GM12872 (cell line): ENCODE measurements around the gene TMEM80.

Experiments used
- TF ChIP-seq, protein P1 (sequence below): IDR thresholded peaks from 3 replicates; pipeline ENCODE4 v1.5.1; 2011; ENCODE audit warnings: low read depth, mild to moderate bottlenecking, low read length, moderate library complexity; ENCODE audit not compliant: insufficient read depth

TMEM80 gene

DNA sequence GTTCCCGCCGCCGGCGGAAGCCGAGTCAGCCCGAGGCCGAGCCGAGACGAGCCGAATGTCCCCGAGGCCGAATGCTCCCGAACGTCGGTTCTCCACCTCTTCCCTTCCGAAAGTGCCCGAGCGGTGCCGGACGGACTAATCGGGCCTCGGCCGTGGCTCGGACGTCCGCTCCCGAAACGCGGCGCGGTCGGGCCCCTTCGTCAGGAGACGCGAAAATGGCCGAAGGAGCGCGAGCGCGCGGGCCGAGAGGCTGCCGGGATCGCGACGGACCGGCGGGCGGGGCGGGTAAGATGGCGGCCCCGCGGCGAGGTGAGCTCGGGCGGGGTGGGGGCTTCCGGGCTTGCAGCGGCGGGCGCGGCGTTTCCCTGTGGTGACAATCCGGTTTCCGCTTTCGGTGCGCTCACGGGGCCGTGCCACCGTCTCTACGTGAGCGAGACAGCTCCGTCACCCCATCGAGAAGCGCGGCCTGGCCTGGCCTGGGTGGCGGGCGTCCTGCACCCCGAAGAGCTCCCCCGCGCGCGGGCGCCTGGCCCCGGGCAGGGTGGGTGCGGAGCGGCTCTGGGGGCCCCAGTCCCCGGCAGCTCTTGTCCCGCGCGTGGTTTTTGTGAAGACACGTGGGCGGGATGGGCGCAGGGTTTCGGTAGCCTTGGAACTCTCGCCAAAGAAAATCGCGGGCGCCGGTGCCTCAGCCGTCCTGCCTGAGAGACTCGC lies at the start of gene TMEM80:
Gene TMEM80 (plus strand): TSS at position 279 of the 711 bp plus-strand sequence. CDS start 12 bp downstream, at position 291.
- TF ChIP-seq, protein P1, sequence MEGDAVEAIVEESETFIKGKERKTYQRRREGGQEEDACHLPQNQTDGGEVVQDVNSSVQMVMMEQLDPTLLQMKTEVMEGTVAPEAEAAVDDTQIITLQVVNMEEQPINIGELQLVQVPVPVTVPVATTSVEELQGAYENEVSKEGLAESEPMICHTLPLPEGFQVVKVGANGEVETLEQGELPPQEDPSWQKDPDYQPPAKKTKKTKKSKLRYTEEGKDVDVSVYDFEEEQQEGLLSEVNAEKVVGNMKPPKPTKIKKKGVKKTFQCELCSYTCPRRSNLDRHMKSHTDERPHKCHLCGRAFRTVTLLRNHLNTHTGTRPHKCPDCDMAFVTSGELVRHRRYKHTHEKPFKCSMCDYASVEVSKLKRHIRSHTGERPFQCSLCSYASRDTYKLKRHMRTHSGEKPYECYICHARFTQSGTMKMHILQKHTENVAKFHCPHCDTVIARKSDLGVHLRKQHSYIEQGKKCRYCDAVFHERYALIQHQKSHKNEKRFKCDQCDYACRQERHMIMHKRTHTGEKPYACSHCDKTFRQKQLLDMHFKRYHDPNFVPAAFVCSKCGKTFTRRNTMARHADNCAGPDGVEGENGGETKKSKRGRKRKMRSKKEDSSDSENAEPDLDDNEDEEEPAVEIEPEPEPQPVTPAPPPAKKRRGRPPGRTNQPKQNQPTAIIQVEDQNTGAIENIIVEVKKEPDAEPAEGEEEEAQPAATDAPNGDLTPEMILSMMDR: no peak

DNA sequence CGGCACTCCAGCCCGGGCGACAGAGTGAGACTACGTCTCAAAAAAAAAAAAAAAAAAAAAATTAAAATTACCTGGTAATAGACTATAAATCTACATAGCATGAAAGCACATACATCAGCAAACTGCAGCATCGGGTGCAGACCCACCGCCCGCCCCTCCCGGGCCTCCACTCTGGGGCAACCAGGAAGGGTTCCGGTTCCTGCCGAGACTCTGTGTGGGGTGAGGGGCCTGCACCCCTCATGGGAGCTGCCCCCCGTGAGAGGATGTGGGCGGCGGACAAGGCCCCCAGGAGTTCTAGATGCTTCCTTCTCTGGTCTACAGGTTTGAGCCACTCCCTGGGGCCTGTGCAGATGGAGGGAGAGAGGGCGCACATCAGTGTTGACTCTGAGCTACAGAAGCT lies 49.4 kb upstream of the TMEM80 start:
- TF ChIP-seq, protein P1: no peak

DNA sequence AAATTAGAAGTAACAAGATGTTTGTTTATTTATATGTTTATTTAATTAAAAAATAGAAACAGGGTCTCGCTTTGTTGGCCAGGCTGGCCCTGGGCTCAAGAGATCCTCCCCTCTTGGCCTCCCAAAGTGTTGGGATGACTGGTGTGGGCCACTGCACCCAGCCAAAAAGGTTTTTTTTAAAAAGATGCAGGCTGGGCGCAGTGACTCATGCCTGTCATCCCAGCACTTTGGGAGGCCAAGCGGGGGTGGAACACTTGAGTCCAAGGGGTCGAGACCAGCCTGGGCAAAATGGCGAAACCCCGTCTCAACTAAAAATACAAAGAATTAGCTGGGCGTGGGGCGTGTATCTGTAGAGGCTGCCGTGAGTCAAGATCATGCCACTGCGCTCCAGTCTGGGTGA lies 45.1 kb upstream of the TMEM80 start:
- TF ChIP-seq, protein P1: no peak

DNA sequence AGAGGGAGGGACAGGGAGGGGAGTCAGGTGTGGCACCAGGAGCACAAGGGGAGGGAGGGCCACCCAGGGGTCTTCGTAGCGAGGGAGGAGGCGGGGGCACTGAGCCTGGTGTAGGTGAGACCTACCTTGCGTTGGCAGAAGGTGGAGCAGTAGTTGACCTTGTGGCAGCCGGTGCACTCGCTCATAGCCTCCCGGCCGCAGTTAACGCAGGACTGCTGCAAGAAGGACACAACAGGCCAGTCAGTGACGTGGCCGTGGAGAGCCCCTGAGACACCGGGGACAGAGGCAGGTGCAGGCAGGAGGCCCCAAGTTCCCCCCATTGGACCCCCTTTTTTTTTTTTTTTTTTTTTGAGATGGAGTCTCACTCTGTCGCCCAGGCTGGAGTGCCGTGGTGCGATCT lies 41.8 kb upstream of the TMEM80 start:
- TF ChIP-seq, protein P1: no peak

DNA sequence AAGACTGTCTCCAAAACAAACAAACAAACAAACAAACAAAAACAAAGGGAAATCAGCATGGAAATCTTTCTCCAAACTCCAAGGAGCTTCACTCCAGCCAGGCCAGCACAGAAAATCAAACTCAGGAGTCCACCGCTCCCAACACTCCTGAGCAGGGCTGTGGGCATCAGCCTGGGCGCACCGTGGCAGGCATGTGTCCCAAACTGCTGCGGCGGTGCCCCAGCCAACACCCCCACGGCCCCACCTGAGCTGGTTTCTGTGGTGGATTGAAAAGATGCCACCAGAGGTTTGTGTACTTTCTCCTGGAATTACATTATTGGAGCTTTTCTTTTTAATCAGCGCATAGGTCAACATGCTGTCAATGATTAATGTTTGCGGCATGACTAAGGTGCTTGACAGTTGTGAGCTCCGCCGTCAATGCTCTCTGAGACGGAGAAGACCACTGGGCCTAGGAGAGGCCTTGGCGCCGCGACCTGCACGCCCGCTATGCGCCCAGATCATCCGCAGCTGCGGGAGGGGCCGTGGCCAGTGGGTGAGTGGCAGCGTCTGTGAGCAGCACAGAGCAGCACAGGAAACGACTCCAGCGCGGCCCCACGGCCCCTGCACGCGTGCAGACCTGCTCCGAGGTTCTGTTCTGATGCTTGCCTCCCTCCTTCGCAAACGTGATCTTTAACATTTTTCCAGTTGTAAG lies 40.4 kb upstream of the TMEM80 start:
- TF ChIP-seq, protein P1: no peak

DNA sequence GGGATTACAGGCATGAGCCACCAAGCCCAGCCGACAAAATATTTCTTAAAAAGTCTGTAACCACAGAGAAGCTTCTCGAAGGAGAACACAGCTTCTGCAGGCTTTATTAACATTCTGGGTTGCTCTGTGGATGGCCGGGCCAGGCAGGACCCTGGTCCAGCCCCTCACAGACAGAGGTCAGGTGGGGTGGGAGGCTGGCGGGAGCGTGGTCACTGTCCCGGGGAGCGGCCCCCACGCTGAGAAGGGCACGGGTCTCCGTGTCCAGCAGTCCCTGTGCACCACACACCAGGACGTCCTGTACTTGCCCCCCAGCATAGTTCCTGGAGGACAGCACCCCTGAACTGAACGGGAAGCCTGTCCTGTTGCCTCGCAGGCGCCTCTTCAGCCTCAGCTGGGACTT lies 39.2 kb upstream of the TMEM80 start:
- TF ChIP-seq, protein P1: no peak

DNA sequence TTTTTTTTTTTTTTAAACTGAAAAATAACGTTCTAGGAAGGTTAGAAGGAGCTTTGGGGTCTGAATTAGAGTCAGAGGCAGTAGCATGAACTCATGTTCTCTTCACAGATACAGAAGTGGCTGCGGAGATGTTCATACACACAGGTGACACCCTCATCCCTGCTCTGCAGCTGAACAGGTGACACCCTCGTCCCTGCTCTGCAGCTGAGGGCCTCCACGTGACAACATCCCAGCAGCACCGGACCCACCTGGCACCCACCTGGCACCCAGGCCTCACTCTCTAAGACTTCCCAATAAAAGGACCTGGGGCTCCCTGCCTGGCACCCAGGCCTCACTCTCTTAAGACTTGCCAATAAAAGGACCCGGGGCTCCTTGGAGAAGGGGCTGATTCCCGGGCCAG lies 38.8 kb upstream of the TMEM80 start:
- TF ChIP-seq, protein P1: no peak
